Measurements from ENCODE around the gene RHBDL1. TPM values are rescaled to one million over a fixed set of nuclear protein-coding genes. Genes with fewer than 3 reads are reported as not detected.

Gene RHBDL1
- total and polyA plus RNA-seq, 9 of the 15 experiments (the other 6 are each of a cell fraction or from before 2014, with no cell fraction given) = 0.03 to 5.6 (median 1.3) TPM; not detected in 1

- peak; percentile 85 for TF ChIP-seq USF2 (CRISPR knock-in tag; IDR thresholded peaks at IDR 0.05)
- TF ChIP-seq ZNF609 (CRISPR knock-in tag; IDR thresholded peaks at IDR 0.05; ENCODE audit: borderline replicate concordance) = 0 out of 2 replicates have a peak, but pooled peaks have one; percentile 93
- TF ChIP-seq NELFE (IDR thresholded peaks at IDR 0.05; ENCODE audit: insufficient read depth, insufficient read length) = no peak
- TF ChIP-seq DEAF1 (CRISPR knock-in tag; IDR thresholded peaks at IDR 0.05) = no peak
- TF ChIP-seq ZNF407 (IDR thresholded peaks at IDR 0.05; ENCODE audit: low read depth) = no peak
- no peak for TF ChIP-seq PCBP2 (IDR thresholded peaks at IDR 0.05; ENCODE audit: low read depth, low read length, poor library complexity, severe bottlenecking)
- TF ChIP-seq HSF4 (CRISPR knock-in tag; IDR thresholded peaks at IDR 0.05; ENCODE audit: borderline replicate concordance) = no peak
- TF ChIP-seq NONO (IDR thresholded peaks at IDR 0.05; ENCODE audit: low read depth in 2 of 2, low read length in 1 of 2) = no peak
- no peak for TF ChIP-seq ZNF75A (CRISPR knock-in tag; IDR thresholded peaks at IDR 0.05)
Observed at GRCh38 chr16:695355-696089, 20.1 kb downstream of the RHBDL1 start (continued).

All from K562 (cell line).